Stomach (tissue), 4 donors: ENCODE data around the gene SUN5.

Experiments used
- EP300 ChIP-seq: sonication (generic); formaldehyde crosslinking; IDR thresholded peaks from one replicate; pipeline ENCODE4 v1.6.1; 2017; ENCODE audit warnings: antibody characterized with exemption
- POLR2A ChIP-seq, 4 donors: fragments of 450-650 bp; IDR thresholded peaks; one replicate each; pipeline ENCODE4 v1.6.1; 2016; ENCODE audit warnings: antibody characterized with exemption in 4 of 4, control low read depth in 2 of 4, mild to moderate bottlenecking in 1 of 4, moderate library complexity in 1 of 4
- POLR2AphosphoS5 ChIP-seq, 3 donors: sonication (generic); formaldehyde crosslinking; IDR thresholded peaks; one replicate each; pipeline ENCODE4 v1.6.1; 2016; ENCODE audit warnings: antibody characterized with exemption in 3 of 3
- TF ChIP-seq, protein P1 (sequence below), 7 experiments: fragments of 450-650 bp in 4 of 7; fragments of 200-600 bp in 3 of 7; sonication (generic) in 3 of 7; IDR thresholded peaks; one replicate each; pipeline ENCODE4 v1.5.1; 2016 to 2019; ENCODE audit warnings: antibody characterized with exemption in 7 of 7, control low read depth in 2 of 7, mild to moderate bottlenecking in 1 of 7

DNA sequence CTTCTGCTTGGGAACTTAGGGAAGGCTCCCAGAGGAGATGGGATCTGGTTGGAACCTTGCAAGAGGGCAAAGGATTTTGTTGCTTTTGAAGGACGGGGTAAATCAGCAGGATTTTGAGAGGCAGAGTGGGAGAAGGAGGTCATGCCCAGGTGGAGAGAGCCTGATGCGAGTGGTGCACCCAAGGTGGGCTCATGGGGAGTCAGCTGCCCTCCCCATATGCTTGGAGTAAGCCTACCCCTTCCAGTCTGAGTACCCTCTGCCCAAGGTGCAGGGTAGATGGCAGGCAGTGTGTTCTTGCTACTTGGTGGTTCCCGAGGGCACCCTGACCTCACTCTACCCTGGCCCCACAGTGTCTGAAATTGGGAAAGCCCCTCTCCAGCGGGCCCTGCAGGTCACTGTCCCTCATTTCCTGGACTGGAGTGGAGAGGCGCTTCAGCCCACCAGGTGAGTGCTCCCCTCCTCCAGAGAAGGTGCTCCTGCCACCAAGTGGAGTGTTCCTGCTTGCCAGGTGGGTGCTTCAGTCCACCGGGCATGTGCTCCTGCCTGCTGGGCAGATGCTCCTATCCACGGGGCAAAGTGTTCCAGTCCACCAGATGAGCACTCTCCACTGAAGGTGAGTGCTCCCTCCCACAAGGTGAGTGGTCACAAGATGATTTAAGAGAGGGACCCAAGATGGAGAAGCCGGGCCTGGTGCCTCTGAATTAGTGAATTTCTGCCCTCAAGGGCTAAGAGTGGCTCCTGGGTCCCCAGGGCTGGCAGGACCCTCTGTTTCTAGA is 6.6 kb upstream of the SUN5 start:
- TF ChIP-seq, protein P1, sequence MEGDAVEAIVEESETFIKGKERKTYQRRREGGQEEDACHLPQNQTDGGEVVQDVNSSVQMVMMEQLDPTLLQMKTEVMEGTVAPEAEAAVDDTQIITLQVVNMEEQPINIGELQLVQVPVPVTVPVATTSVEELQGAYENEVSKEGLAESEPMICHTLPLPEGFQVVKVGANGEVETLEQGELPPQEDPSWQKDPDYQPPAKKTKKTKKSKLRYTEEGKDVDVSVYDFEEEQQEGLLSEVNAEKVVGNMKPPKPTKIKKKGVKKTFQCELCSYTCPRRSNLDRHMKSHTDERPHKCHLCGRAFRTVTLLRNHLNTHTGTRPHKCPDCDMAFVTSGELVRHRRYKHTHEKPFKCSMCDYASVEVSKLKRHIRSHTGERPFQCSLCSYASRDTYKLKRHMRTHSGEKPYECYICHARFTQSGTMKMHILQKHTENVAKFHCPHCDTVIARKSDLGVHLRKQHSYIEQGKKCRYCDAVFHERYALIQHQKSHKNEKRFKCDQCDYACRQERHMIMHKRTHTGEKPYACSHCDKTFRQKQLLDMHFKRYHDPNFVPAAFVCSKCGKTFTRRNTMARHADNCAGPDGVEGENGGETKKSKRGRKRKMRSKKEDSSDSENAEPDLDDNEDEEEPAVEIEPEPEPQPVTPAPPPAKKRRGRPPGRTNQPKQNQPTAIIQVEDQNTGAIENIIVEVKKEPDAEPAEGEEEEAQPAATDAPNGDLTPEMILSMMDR (IDR thresholded peaks at IDR 0.05) = no peak
- no peak for TF ChIP-seq POLR2AphosphoS5 (IDR thresholded peaks at IDR 0.05)
- TF ChIP-seq POLR2A (IDR thresholded peaks at IDR 0.05) = no peak
- no peak for TF ChIP-seq EP300
